ENCODE data around the gene SLC34A1. TPM values are rescaled to one million over a fixed set of nuclear protein-coding genes. Genes with fewer than 3 reads are reported as not detected.

The SLC34A1 gene
- total and polyA plus RNA-seq, 2 of the 13 experiments (the other 11 are each of a cell fraction or from before 2014, with no cell fraction given): 0.03 to 0.20 TPM

DNA sequence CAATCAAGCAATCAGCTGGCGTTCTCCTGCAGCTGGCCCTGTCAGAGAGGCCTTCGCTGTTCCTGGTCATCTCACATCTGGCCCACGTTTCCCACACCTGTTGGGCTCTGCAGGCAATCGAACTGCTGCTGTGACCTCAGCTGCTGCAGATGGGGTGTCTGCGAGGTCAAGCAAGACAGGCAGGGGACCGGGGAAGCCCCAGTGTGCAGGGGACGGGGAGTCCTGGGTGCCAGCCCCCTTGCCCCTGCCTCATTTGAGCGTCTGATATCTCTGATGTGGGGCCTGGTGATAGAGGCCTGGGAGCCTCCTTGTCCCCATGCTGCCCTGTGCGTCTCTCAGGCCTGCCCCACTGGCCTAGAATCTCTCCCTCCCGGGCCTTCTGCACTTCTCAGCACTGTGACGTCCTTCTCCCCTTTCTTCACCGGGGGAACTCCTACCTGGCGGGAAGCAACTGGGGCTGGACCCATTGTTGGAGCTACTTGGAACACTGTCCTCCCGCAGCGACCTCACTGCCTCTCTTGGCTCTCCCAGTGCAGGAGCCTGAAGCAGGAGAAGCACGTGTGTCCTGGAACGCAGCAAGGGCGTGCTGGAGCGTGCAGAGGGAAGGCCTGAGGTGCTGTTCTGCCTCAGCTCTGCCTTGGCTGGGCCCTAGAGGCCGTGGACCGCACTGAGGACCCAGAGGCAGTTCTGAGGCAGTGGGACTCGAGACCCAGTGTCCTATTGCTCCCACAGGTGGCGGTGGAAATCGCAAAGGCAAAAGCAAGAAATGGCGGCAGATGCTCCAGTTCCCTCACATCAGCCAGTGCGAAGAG lies 46.1 kb downstream of the SLC34A1 start (continued):
- TF ChIP-seq, protein P1, sequence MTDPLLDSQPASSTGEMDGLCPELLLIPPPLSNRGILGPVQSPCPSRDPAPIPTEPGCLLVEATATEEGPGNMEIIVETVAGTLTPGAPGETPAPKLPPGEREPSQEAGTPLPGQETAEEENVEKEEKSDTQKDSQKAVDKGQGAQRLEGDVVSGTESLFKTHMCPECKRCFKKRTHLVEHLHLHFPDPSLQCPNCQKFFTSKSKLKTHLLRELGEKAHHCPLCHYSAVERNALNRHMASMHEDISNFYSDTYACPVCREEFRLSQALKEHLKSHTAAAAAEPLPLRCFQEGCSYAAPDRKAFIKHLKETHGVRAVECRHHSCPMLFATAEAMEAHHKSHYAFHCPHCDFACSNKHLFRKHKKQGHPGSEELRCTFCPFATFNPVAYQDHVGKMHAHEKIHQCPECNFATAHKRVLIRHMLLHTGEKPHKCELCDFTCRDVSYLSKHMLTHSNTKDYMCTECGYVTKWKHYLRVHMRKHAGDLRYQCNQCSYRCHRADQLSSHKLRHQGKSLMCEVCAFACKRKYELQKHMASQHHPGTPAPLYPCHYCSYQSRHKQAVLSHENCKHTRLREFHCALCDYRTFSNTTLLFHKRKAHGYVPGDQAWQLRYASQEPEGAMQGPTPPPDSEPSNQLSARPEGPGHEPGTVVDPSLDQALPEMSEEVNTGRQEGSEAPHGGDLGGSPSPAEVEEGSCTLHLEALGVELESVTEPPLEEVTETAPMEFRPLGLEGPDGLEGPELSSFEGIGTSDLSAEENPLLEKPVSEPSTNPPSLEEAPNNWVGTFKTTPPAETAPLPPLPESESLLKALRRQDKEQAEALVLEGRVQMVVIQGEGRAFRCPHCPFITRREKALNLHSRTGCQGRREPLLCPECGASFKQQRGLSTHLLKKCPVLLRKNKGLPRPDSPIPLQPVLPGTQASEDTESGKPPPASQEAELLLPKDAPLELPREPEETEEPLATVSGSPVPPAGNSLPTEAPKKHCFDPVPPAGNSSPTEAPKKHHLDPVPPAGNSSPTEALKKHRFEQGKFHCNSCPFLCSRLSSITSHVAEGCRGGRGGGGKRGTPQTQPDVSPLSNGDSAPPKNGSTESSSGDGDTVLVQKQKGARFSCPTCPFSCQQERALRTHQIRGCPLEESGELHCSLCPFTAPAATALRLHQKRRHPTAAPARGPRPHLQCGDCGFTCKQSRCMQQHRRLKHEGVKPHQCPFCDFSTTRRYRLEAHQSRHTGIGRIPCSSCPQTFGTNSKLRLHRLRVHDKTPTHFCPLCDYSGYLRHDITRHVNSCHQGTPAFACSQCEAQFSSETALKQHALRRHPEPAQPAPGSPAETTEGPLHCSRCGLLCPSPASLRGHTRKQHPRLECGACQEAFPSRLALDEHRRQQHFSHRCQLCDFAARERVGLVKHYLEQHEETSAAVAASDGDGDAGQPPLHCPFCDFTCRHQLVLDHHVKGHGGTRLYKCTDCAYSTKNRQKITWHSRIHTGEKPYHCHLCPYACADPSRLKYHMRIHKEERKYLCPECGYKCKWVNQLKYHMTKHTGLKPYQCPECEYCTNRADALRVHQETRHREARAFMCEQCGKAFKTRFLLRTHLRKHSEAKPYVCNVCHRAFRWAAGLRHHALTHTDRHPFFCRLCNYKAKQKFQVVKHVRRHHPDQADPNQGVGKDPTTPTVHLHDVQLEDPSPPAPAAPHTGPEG (CRISPR knock-in tag; IDR thresholded peaks at IDR 0.05): no peak

DNA sequence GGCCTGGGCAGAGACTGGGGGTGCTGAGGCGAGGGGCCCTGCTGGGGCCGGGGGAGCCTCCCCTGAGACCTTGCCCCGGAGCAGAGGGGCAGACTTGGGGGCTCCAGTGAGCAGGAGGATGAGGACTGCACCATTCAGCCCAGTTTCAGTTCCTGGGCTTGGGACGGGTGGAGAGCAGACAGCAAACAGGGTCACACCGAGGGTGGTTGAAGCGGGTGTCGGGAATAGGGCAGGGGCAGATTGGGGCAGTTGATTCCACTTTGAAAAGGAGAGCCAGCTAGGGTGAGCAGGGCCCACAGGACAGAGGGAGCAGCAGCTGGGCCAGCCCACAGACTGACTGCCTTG lies 46.7 kb downstream of the SLC34A1 start:
- Histone ChIP-seq H3K79me2 (ENCODE audit: insufficient read depth, low read length) (peaks cover 14% of the 10 kb centered on the region), H3K27me3 (ENCODE audit: control insufficient read depth in 1 of 2, insufficient read depth in 2 of 2, low read length in 2 of 2) (no peaks in the 10 kb centered on the region; a peak in 1 of 5 replicates), H2AFZ (ENCODE audit: low read length) (no peak overlapping the region), H3K36me3 (replicated peaks in 1 of 2; ENCODE audit: control insufficient read depth in 1 of 2, insufficient read depth in 2 of 2, low read length in 2 of 2) (peaks cover 14 to 24% of the 10 kb centered on the region in 2 experiments; a peak in 4 of 5 replicates), H3K4me2 (ENCODE audit: low read depth, low read length) (no peak overlapping the region), H3K27ac (ENCODE audit: extremely low read length, insufficient read depth, low read length) (no peak overlapping the region), H4K20me1 (ENCODE audit: insufficient read depth, low read length) (no peaks in the 10 kb centered on the region), H3K4me3 (replicated peaks in 1 of 3; ENCODE audit: insufficient read depth in 1 of 3, low read depth in 2 of 3, low read length in 3 of 3) (no peak overlapping the region), H3K9me3 (ENCODE audit: low read length) (no peaks in the 10 kb centered on the region), H3K4me1 (ENCODE audit: insufficient read depth, low read length) (peaks cover 43% of the 10 kb centered on the region), H3K9ac (ENCODE audit: insufficient read depth, low read depth, low read length) (no peak overlapping the region)
- FAIRE-seq (no peak), ATAC-seq (no peak), DNase-seq (ENCODE audit: low spot score) (no peak)
- 95% methylated on average over 7 of the region's 7 CpGs for WGBS (ENCODE audit: low lambda C conversion rate)
- intact Hi-C loops (cut with micrococcal nuclease; ENCODE audit: unreplicated experiment) (no loop called here), in situ Hi-C loops (cut with HindIII; ENCODE audit: extremely low pct_ligation_motif_present, low pct_unique_long_range_greater_than_20kb) (no loop called here)
- no TSS peak for BruUV-seq (replicated peaks)
- ChIA-PET POLR2A (interaction anchor here (1.5 kb wide), 1 partner anchor 17 kb away, joined by 3 read pairs; no protein-coding TSS in a partner anchor), CTCF (ENCODE audit: low intra/inter-chr PET ratio, low total read pairs) (no interaction called here)
- TF ChIP-seq ZNF883 (CRISPR knock-in tag; IDR thresholded peaks at IDR 0.05; ENCODE audit: not compliant biosample characterization) (no peak), SRSF9 (IDR thresholded peaks at IDR 0.05; ENCODE audit: borderline replicate concordance, insufficient read depth, low read depth, low read length, poor library complexity, severe bottlenecking) (no peak), FOSL1 (CRISPR knock-in tag; IDR thresholded peaks at IDR 0.05; ENCODE audit: borderline replicate concordance) (no peak), PTBP1 (IDR thresholded peaks at IDR 0.05; ENCODE audit: low read depth, low read length, poor library complexity, severe bottlenecking) (no peak), ZNF619 (CRISPR knock-in tag; IDR thresholded peaks at IDR 0.05) (no peak), ZNF24 (IDR thresholded peaks at IDR 0.05) (no peak)
- TF ChIP-seq, protein P2, sequence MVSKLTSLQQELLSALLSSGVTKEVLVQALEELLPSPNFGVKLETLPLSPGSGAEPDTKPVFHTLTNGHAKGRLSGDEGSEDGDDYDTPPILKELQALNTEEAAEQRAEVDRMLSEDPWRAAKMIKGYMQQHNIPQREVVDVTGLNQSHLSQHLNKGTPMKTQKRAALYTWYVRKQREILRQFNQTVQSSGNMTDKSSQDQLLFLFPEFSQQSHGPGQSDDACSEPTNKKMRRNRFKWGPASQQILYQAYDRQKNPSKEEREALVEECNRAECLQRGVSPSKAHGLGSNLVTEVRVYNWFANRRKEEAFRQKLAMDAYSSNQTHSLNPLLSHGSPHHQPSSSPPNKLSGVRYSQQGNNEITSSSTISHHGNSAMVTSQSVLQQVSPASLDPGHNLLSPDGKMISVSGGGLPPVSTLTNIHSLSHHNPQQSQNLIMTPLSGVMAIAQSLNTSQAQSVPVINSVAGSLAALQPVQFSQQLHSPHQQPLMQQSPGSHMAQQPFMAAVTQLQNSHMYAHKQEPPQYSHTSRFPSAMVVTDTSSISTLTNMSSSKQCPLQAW (CRISPR knock-in tag; IDR thresholded peaks at IDR 0.05): no peak
- TF ChIP-seq, protein P3, sequence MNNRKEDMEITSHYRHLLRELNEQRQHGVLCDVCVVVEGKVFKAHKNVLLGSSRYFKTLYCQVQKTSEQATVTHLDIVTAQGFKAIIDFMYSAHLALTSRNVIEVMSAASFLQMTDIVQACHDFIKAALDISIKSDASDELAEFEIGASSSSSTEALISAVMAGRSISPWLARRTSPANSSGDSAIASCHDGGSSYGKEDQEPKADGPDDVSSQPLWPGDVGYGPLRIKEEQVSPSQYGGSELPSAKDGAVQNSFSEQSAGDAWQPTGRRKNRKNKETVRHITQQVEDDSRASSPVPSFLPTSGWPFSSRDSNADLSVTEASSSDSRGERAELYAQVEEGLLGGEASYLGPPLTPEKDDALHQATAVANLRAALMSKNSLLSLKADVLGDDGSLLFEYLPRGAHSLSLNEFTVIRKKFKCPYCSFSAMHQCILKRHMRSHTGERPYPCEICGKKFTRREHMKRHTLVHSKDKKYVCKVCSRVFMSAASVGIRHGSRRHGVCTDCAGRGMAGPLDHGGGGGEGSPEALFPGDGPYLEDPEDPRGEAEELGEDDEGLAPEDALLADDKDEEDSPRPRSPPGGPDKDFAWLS (CRISPR knock-in tag; IDR thresholded peaks at IDR 0.05; ENCODE audit: borderline replicate concordance): no peak
- TF ChIP-seq, protein P4, sequence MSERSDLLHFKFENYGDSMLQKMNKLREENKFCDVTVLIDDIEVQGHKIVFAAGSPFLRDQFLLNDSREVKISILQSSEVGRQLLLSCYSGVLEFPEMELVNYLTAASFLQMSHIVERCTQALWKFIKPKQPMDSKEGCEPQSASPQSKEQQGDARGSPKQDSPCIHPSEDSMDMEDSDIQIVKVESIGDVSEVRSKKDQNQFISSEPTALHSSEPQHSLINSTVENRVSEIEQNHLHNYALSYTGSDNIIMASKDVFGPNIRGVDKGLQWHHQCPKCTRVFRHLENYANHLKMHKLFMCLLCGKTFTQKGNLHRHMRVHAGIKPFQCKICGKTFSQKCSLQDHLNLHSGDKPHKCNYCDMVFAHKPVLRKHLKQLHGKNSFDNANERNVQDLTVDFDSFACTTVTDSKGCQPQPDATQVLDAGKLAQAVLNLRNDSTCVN (CRISPR knock-in tag; IDR thresholded peaks at IDR 0.05; ENCODE audit: borderline replicate concordance): no peak
